ENCODE results near the gene RFX6.

The RFX6 gene

GRCh38 chr6:116902634-116903033 is 25.6 kb downstream of the RFX6 start:
- no peak for DNase-seq

- DNase-seq: no peak
Observed at GRCh38 chr6:116922853-116923548, 46.0 kb downstream of the RFX6 start.

- DNase-seq: no peak
Observed at GRCh38 chr6:116924245-116924644, 47.2 kb downstream of the RFX6 start.

GRCh38 chr6:116925088-116925794 is 48.2 kb downstream of the RFX6 start:
- DNase-seq: no peak

GRCh38 chr6:116928677-116929076 is 51.6 kb downstream of the RFX6 start:
- no peak for DNase-seq

GRCh38 chr6:116929825-116930224 is 52.8 kb downstream of the RFX6 start:
- DNase-seq: no peak

- no peak for DNase-seq
Observed at GRCh38 chr6:116931456-116931855, 54.4 kb downstream of the RFX6 start.

GRCh38 chr6:116932496-116932895 is 55.5 kb downstream of the RFX6 start:
- DNase-seq: no peak

GRCh38 chr6:116933485-116933884 is 56.4 kb downstream of the RFX6 start:
- DNase-seq: no peak

GRCh38 chr6:116938305-116938704 is 61.3 kb downstream of the RFX6 start:
- DNase-seq: no peak

- no peak for DNase-seq
Observed at GRCh38 chr6:116941727-116942126, 64.7 kb downstream of the RFX6 start.

GRCh38 chr6:116945809-116946208 is 68.8 kb downstream of the RFX6 start:
- DNase-seq: no peak

- no peak for DNase-seq
Observed at GRCh38 chr6:116948533-116949304, 71.7 kb downstream of the RFX6 start.

- no peak for DNase-seq
Observed at GRCh38 chr6:116949964-116950363, 72.9 kb downstream of the RFX6 start.

GRCh38 chr6:116954335-116954734 is 77.3 kb downstream of the RFX6 start:
- no peak for DNase-seq

- no peak for DNase-seq
Observed at GRCh38 chr6:116954938-116955337, 77.9 kb downstream of the RFX6 start.

GRCh38 chr6:116955773-116956172 is 78.7 kb downstream of the RFX6 start:
- DNase-seq: no peak

GRCh38 chr6:116963972-116964371 is 86.9 kb downstream of the RFX6 start:
- no peak for DNase-seq

- DNase-seq: no peak
Observed at GRCh38 chr6:116966675-116967576, 89.9 kb downstream of the RFX6 start.

- DNase-seq: no peak
Observed at GRCh38 chr6:116969211-116969863, 92.3 kb downstream of the RFX6 start.

GRCh38 chr6:116971959-116972358 is 94.9 kb downstream of the RFX6 start:
- DNase-seq: no peak

GRCh38 chr6:116973976-116974375 is 96.9 kb downstream of the RFX6 start:
- no peak for DNase-seq

All from activated naive CD4-positive, alpha-beta T cell treated with Interleukin-2 at 50 U/mL for 16 hours (primary cell).